Neural progenitor cell (in vitro differentiated cells): ENCODE results near the gene CHMP6.

Experiments used
- CTCF ChIP-seq: fragments of 200-600 bp; sonication (generic); IDR thresholded peaks from 2 replicates; pipeline ENCODE4 v1.5.1; 2017; ENCODE audit warnings: antibody characterized with exemption, mild to moderate bottlenecking
- EZH2 ChIP-seq: fragments of 200-600 bp; sonication (generic); IDR thresholded peaks from 2 replicates; pipeline ENCODE4 v1.6.1; 2017; ENCODE audit warnings: antibody characterized with exemption, mild to moderate bottlenecking, moderate library complexity
- EZH2phosphoT487 ChIP-seq: fragments of 200-600 bp; sonication (generic); IDR thresholded peaks from 2 replicates; pipeline ENCODE4 v1.6.1; 2017; ENCODE audit warnings: antibody characterized with exemption

GRCh38 chr17:81026266-81027036, 34.8 kb downstream of the CHMP6 start:
- TF ChIP-seq CTCF (no peak), EZH2phosphoT487 (no peak), EZH2 (no peak)
